GM18508 (cell line): ENCODE measurements around the gene NLRP10.

Source experiments
- ATAC-seq: cut with Tn5 transposase; IDR thresholded peaks from one replicate; pipeline ENCODE4 v1.9.1; 2021; ENCODE audit warnings: moderate number of reproducible peaks; ENCODE audit not compliant: insufficient read depth, unreplicated experiment

Gene NLRP10

GRCh38 chr11:7977232-7977917 lies 12.1 kb upstream of the NLRP10 start:
- no peak for ATAC-seq

GRCh38 chr11:7974668-7975067 lies 9.4 kb upstream of the NLRP10 start:
- no peak for ATAC-seq

GRCh38 chr11:7973011-7973410 lies 7.8 kb upstream of the NLRP10 start:
- ATAC-seq: no peak

GRCh38 chr11:7971846-7972245 lies 6.6 kb upstream of the NLRP10 start:
- no peak for ATAC-seq

- ATAC-seq: no peak
These were observed 4.8 kb upstream of the NLRP10 start for GRCh38 chr11:7969756-7970646.

- no peak for ATAC-seq
These were observed 3.4 kb upstream of the NLRP10 start for GRCh38 chr11:7968686-7969085.

GRCh38 chr11:7967826-7968225 lies 2.6 kb upstream of the NLRP10 start:
- ATAC-seq: no peak

GRCh38 chr11:7967097-7967496 lies 1.9 kb upstream of the NLRP10 start:
- no peak for ATAC-seq

GRCh38 chr11:7964873-7965272 lies 374 bp downstream of the NLRP10 start:
- no peak for ATAC-seq

GRCh38 chr11:7964261-7964660 lies 986 bp downstream of the NLRP10 start:
- ATAC-seq: no peak

- no peak for ATAC-seq
These were observed 10.1 kb downstream of the NLRP10 start for GRCh38 chr11:7955191-7955590.

GRCh38 chr11:7949934-7950333 lies 15.3 kb downstream of the NLRP10 start:
- no peak for ATAC-seq

GRCh38 chr11:7944123-7944522 lies 21.1 kb downstream of the NLRP10 start:
- ATAC-seq: no peak

GRCh38 chr11:7941608-7942007 lies 23.6 kb downstream of the NLRP10 start, which contains the start of gene OR10A3:
TSS of gene OR10A3 (minus strand) at chr11:7941708. CDS start at chr11:7939520, 2,188 bp downstream.
- ATAC-seq: no peak

- no peak for ATAC-seq
These were observed 24.1 kb downstream of the NLRP10 start for GRCh38 chr11:7941146-7941545.

- no peak for ATAC-seq
These were observed 28.6 kb downstream of the NLRP10 start for GRCh38 chr11:7936615-7937014.

- no peak for ATAC-seq
These were observed 34.1 kb downstream of the NLRP10 start, which contains the start of gene OR10A6 for GRCh38 chr11:7931168-7931567. TSS of gene OR10A6 (minus strand) at chr11:7931268. CDS start at chr11:7928662, 2,606 bp downstream.

- ATAC-seq: no peak
These were observed 37.6 kb downstream of the NLRP10 start for GRCh38 chr11:7927635-7928034.

- ATAC-seq: no peak
These were observed 40.7 kb downstream of the NLRP10 start for GRCh38 chr11:7924536-7924935.

GRCh38 chr11:7918141-7918540 lies 47.1 kb downstream of the NLRP10 start:
- no peak for ATAC-seq
